GM18951 (cell line): ENCODE results near the gene HTRA2.

ENCODE experiments used
- POLR2A ChIP-seq: IDR thresholded peaks from 4 replicates; pipeline ENCODE4 v1.6.1; 2011; ENCODE audit warnings: mild to moderate bottlenecking; ENCODE audit not compliant: insufficient read length, insufficient read depth; ENCODE audit errors: extremely low read depth
- in situ Hi-C: fragments of 300-500 bp; cut with MboI; formaldehyde crosslinking; loops from one replicate; pipeline ENCODE4 v1.12.0; 2022; ENCODE audit warnings: low sequenced_read_pairs, mixed read lengths, inconsistent platforms; ENCODE audit not compliant: unreplicated experiment

The HTRA2 gene

DNA sequence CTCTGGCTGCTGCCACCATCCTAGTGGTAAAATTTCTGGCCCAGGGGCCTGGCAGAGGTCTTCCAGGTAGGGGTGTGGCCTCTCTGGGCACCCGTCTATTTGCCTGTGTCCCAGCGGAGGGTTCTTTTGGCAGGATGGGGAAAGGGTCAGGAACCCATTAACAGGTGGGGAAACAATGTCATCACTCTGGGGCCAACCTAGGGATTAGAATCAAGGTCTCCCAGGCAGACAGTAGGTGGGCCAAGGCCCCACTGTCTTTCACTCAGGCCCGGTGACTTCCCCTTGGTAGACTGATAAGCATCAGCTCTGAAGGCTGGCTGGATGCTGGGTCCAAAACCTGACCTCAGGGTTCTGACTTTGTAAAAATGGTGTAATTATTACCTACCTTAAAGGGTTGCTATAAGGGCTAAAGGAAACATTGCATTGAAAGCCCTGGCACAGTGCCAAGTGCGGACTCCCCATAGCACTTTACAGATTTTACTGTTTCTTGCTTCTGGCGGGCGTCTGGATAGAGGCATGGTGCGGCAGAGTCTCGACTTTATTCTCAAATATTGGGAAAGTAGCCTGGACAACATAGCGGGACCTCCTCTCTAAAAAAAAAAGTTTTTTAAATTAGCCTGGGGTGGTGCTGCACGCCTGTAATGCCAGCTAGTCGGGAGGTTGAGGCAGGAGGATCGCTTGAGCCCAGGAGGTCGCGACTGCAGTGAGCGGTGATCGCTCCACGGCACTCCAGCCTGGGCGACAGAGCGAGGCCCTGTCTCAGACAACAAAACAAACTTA, 32.5 kb upstream of the HTRA2 start:
- in situ Hi-C loops = no loop called here
- TF ChIP-seq POLR2A = no peak

DNA sequence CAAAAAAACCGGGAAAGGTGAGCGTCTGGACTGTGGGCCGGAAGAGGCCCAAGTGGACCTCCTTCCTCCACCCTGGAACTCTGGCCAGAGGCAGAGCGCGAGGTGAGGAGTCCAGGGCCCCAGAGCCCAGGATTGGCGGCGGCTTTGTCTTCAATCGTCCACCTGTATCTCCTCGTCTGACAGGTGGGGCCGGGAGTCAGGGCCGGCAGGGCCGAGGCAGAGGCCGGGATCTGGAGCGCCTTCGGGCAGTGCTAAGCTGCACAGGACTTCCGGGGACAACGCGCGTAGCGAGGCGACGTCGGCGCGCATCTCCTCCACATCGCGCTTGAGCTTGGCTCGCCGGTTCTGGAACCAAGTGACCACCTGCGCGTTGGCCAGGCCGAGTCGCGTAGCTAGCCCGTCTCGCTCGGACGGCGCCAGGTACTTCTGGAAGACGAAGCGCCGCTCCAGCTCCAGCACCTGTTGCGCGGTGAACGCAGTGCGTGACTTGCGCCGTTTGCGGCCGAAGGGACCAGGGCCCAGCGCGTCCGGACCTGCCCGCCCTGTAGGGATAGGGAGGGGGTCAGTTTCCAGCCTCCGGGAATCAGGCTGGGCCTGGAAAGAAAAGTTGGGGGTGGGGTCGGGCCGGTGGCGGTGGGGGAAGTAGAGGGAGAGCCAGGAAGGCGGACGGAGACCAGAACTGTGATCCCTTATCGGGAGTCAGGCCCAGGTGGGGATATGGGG, 31.8 kb upstream of the HTRA2 start:
- in situ Hi-C loops = no loop called here
- TF ChIP-seq POLR2A = peak; percentile 54

DNA sequence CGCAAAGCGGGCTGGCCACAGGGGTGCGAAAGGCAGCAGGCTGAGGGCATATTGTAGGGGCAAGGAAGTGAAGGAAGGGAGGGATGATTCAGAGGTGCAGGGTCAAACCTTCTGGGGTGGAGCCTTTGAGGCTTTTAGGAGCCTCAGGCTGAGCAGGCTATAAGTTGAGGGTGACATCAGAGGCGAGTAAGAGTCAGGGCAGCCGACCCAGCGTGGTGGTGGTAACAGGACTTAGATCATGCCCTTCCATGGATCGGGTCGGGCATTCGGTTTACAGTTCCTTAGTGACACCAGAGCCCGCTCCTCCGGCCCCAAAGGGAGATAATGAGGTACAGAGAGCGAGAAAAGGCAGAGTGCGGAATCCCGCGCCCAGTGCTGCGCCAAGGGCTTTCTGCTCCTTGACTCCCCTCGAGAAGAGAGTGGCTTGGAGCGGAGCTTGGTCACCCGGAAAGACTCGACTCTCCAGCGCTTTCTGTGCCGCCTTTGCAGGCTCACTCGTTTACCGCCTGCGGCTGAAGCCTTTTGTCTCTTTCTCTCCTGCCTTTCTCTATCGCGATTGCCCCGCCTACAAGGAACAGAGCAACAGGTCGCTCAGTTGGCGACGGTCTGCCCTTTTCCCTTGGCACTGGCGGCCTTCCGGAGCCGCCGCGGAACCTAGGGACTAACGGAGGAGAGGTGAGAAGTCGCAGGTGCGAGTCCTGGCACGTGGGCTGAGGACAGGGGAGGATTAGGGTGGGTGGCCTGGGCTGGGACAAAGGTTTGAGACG, 31.1 kb upstream of the HTRA2 start:
- in situ Hi-C loops = no loop called here
- TF ChIP-seq POLR2A = no peak

DNA sequence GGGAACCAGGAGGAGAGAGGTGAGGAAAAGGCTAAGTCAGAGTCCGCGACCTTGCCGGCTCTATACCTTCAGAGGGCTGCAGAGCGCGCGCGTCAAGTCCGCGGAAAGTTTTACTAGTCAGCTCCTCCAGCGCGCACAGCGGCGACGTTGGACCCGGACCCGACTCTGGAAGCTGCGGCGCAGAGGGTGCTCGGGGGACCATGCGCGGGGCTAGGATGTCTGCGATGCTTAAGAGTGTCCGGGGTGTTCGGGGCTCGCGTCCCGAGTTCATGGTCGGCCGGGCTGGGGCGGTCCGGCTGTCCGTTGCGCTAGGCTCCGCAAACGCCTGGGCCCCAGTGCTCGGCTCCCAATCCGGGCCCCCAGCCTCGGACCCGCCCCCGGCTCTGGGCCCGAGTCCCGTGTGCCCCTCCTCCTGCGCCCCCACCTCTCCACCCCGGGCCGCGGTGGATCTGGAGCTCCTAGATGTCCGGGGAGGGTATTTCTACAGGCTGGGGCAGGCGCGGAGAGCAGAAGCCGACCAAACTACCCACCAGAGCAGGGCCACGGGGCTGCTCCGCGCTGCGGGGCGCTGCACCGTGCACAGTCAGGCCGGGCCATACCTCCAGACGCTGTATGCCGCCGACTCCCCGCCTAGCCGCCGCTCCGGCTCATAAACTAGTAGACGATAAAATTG, 30.3 kb upstream of the HTRA2 start, which contains the start of gene LBX2:
Gene LBX2, minus strand, starts transcription at position 337 of the 673 bp plus-strand sequence. Its CDS starts 66 bp downstream, at position 271.
- in situ Hi-C loops = no loop called here
- TF ChIP-seq POLR2A = no peak

DNA sequence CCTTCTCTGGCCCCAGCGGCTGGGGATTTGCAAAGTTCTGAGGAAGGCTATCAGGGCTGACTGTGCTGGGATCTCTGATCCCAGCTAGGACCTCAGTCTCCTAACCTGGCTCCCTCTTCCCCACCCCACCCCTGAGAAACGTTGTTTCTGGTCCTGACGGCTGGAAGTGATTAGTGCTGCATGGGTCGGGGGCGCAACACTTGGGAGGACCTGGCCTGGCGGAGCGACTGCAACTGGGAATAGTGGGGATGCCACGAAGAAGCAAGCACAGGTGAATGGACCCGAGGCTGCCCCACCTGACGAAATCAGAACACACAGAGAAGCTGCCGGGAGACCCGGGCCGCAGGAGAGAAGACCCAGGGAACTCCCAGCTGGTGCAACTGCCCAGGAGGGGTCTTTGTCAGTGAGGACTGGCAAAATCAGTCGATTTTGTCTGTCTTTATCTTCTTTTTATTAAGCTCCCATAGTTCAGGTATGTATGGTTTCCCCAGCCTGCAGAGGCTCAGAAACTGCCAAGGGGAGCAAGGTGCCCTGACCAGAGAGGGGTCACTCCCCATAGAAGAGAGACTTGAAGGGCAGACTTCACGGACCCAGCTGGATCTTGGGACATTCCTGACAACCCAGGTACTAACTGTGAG, 29.7 kb upstream of the HTRA2 start:
- in situ Hi-C loops = no loop called here
- no peak for TF ChIP-seq POLR2A

DNA sequence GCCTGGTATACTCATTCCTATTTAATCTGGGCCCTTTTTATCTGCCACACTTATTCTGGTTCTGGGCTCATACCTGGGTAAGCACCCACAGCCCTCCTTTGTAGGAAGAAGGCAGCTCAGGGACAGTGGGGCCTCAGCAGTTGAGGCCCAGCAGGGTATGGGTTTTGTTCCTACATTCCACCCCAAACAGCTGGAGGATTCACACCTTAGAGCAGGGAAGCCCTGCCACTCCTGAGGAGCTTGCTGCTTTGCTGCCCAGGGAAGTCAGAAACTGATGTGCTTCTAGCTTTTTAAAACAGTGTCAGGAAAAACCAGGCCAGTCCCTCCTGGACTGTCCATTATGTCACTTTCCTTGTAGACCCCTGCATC, 29.2 kb upstream of the HTRA2 start:
- in situ Hi-C loops = no loop called here

DNA sequence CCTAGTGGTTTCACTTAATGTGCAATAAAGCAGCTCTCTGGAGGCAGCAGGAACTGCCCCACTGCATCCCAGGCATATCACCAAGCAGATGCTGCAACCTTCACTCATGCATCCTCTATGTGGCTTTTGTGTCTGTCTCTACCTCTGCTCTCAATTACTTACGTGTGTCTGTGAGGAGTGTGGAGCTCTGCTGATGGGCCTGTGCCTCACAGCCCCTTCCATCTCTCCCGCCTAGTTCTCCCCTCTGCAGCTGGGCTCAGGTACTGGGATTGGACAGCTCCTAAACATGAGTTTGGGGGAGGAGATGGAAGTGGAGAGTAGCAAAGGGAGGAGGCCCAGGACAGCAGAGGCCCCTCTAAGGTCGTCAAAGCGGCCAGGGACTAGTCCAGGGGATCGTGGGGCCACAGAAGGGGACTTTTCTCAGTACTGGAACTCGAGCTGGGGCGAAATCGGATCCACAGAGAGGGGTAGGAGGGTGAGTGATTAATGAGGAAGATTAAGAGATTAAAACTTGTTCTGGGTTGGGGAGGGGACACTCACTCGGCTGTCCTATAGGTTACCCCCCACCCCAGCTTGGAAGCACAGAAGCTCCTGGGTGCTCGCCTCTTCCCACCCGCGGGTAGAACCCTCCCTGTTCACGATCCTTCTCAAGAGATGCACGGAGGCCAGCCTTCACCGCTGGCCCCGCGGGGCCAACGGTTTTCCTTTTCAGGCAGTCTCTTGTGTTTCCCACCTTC, 28.2 kb upstream of the HTRA2 start:
- TF ChIP-seq POLR2A = no peak

More for the DNA sequence above, 29.2 kb upstream of the HTRA2 start:
- TF ChIP-seq POLR2A = no peak

DNA sequence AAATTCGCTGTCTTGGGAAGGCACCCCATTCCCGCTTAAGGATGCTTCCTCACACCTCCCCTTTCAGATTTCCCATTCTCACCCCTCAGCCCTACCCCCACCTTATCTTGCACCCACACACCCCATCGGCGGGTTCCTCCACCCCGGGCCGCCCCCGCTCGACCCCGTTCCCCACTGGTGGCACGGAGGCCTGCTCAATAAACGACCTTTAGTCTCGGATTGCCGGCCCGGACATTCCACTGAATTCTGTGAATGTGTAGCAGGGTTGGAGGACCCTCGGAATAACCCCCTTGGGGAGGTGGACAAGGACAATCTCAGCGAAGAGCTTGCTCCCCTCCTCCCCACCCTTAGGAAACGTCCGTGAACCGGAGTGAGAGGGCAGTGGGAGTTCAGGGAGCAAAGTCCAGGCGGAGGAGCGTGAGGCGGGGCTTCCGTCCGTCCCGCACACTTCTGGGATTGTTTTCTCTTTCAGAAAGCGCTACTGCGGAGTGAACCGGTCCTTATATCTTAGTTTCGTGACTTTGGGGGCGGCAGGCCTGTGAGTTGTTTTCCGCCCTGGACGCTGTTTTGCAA, 27.5 kb upstream of the HTRA2 start:
- no peak for TF ChIP-seq POLR2A
- in situ Hi-C loops = no loop called here

More for the DNA sequence above, 28.2 kb upstream of the HTRA2 start:
- in situ Hi-C loops = no loop called here

DNA sequence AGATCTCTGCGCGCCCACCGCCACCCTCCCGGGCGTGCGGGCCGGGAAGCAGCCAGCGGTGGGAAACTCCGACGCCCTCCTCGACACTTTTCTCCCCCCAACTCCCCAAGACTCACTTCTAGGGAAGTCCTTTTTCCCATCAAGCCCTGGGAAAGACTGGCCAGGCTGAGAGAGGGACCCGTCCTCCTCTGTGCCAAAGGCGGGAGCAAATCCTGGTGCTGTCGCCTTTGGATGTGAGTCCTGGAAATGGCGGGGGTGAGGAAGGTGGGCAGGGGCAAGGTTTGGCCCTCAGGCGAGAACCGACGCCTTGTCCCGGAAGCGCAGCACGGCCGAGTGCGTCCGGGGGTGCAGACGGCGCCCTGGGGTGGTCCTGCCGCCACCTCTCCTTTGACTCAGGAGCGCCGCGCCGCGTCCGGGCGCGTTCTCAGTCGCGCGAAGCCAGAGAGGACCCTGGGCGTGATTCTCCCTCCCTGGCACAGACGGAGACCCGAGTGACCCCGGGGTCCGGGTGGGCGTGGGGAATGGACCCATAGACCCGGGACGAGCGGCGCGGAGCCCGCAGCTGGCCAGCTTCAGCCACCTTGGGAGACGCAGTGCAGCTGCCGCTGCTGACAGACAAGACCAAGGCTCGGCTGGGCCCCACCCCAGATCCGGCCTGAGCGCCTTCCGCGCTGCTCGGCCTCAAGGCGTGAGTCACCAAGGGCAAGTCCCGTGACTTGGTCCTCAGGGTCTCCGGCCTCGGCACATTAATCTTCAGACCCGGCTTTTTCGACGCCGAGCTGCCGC, 26.8 kb upstream of the HTRA2 start:
- in situ Hi-C loops = no loop called here
- peak; percentile 72 for TF ChIP-seq POLR2A

DNA sequence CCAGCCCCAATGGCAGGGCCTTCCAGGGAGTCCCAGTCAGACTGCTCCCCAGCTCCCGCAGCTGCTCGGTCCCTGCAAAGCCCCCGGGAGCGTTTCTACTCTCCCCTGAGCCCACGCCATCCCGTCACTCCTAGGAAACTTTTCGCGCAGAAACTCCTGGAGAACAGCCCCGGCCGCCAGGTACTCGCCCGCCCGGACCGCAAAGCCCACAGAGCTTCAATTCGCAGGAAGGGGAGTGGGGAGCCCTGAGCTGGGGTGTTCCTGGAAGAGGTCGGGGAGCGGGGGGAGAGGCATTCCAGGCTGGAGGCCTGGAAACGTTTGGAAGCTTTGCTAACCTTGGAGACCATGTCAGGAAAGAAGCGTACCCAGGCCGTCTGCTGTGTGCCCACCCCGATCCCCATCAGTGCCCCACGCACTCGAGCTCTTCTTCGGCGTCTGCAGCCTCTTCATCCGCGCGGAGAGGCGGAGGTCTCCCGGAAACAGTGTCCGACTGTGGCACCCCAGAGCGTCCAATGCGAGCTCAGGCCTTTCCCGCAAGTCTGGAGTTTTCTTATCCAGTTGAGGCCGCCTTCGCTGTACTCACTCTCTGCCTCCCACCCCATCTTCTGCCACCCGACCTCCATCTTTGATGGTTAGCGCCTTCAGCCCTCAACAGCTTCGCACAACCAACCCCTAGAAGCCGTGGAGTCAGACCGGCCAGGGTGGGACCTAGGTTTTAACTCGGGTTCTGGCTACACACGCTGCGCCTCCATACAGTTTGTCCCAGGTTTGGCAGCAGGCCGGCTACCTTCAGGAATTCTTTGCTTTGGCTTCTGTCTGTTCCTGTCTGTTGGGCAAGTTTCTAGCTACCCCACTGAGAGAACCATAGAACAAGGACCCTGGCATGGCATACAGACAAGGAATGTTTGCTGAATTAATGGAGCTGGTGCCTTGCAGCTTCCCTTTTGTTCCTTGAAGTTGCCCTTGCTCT, 25.9 kb upstream of the HTRA2 start:
- in situ Hi-C loops = no loop called here
- TF ChIP-seq POLR2A = no peak
